Measurements from ENCODE around the gene WDR5. TPM values are rescaled to one million over a fixed set of nuclear protein-coding genes. Genes with fewer than 3 reads are reported as not detected.

The WDR5 gene
- total RNA-seq (ENCODE audit: low replicate concordance): 9.9 and 13.2 TPM in 2 replicates

DNA sequence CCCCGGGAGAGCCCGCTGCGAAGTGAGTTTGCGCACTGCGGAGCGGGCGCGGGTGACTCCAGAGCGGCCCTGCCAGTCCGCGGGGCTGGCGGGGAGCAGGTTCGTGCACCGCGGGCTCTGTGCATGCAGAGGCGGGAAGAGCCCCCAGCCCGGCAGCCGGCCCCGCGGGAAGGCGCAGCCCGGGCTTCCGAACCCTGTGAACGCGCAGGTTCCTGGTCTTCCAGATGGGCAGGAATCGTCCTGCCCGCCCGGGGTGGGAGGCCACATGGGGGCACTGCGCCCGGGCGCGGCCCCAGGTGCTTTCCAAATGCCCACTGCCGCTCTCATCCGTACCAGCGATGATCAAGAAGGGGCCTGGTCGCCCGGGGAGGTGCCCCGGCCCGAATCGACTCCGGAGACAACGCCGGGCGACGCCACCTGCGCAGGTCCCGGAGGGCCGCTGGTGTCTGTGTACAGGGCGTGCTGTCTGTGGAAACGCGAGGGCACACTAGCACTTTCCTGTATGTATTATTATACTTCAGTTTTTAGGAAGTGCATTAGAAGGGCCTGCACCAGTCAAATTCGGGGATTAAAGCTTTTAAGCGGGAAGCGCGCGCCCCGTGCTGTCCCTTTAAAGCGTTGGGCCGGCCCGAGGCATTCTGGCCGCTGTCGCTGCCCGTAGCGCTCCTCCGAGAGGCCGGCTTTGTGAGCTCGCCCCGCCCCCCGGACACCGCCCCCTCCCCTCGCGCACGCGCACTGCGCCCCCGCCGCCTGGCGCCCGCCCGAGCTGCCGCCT lies at the start of gene WDR5:
Gene WDR5, plus strand, starts transcription at position 740 of the 775 bp plus-strand sequence. CDS start 3,796 bp downstream, outside the sequence.

Other genes starting within 250 kb of the WDR5 start
- 12.4 and 16.5 TPM in 2 replicates for gene VAV2, start 143.8 kb upstream of the WDR5 start, total RNA-seq (ENCODE audit: low replicate concordance)
- gene BRD3OS, start 110.6 kb upstream of the WDR5 start, total RNA-seq (ENCODE audit: low replicate concordance): 11.0 and 17.4 TPM in 2 replicates
- gene BRD3, start 68.1 kb upstream of the WDR5 start, total RNA-seq (ENCODE audit: low replicate concordance): 5.4 and 6.2 TPM in 2 replicates
- not detected in 2 replicates for gene RNU6ATAC, start 28.5 kb downstream of the WDR5 start, total RNA-seq (ENCODE audit: low replicate concordance)
- 7.1 and 27.0 TPM in 2 replicates for gene RXRA, start 190.4 kb downstream of the WDR5 start, total RNA-seq (ENCODE audit: low replicate concordance)